ENCODE results near the gene UQCC3. TPM values are rescaled to one million over a fixed set of nuclear protein-coding genes. Genes with fewer than 3 reads are reported as not detected.

Gene UQCC3
- total RNA-seq, 1 experiment from 2014 or later: 7.7 TPM

Other genes with a start within 250 kb of the UQCC3 start
- gene AHNAK, start 124.9 kb upstream of the UQCC3 start, total RNA-seq (2014; rRNA removed; shearing (Covaris generic)): 92.3 and 107 TPM in 2 replicates
- gene EEF1G, start 97.8 kb upstream of the UQCC3 start, total RNA-seq (2014; rRNA removed; shearing (Covaris generic)): 1,694 and 1,735 TPM in 2 replicates
- gene TUT1, start 80.2 kb upstream of the UQCC3 start, total RNA-seq (2014; rRNA removed; shearing (Covaris generic)): 12.4 and 13.8 TPM in 2 replicates
- gene MTA2, start 69.8 kb upstream of the UQCC3 start, total RNA-seq (2014; rRNA removed; shearing (Covaris generic)): 123 and 124 TPM in 2 replicates
- gene EML3, start 58.9 kb upstream of the UQCC3 start, total RNA-seq (2014; rRNA removed; shearing (Covaris generic)): 18.0 and 19.3 TPM in 2 replicates
- 0.33 and 2.7 TPM in 2 replicates for gene ROM1, start 58.4 kb upstream of the UQCC3 start, total RNA-seq (2014; rRNA removed; shearing (Covaris generic))
- 15.0 and 17.9 TPM in 2 replicates for gene B3GAT3, start 49.7 kb upstream of the UQCC3 start, total RNA-seq (2014; rRNA removed; shearing (Covaris generic))
- 128 and 165 TPM in 2 replicates for gene GANAB, start 25.1 kb upstream of the UQCC3 start, total RNA-seq (2014; rRNA removed; shearing (Covaris generic))
- 15.4 TPM in 2 replicates for gene INTS5, start 18.4 kb upstream of the UQCC3 start, total RNA-seq (2014; rRNA removed; shearing (Covaris generic))
- 86.3 and 116 TPM in 2 replicates for gene C11orf98, start 6.5 kb upstream of the UQCC3 start, total RNA-seq (2014; rRNA removed; shearing (Covaris generic))
- 3.2 and 14.3 TPM in 2 replicates for gene CSKMT, start 6.4 kb upstream of the UQCC3 start, total RNA-seq (2014; rRNA removed; shearing (Covaris generic))
- 4.9 and 6.0 TPM in 2 replicates for gene LBHD1, start 594 bp downstream of the UQCC3 start, total RNA-seq (2014; rRNA removed; shearing (Covaris generic))
- 132 and 157 TPM in 2 replicates for gene UBXN1, start 7.4 kb downstream of the UQCC3 start, total RNA-seq (2014; rRNA removed; shearing (Covaris generic))
- 0.98 TPM in 1 of 2 replicates, not detected in the other for gene LRRN4CL, start 17.9 kb downstream of the UQCC3 start, total RNA-seq (2014; rRNA removed; shearing (Covaris generic))
- 56.9 and 79.5 TPM in 2 replicates for gene BSCL2, start 35.8 kb downstream of the UQCC3 start, total RNA-seq (2014; rRNA removed; shearing (Covaris generic))
- not detected in 2 replicates for gene GNG3, start 36.0 kb downstream of the UQCC3 start, total RNA-seq (2014; rRNA removed; shearing (Covaris generic))
- gene HNRNPUL2, start 55.8 kb downstream of the UQCC3 start, total RNA-seq (2014; rRNA removed; shearing (Covaris generic)): 6.8 and 8.2 TPM in 2 replicates
- gene TTC9C, start 56.8 kb downstream of the UQCC3 start, total RNA-seq (2014; rRNA removed; shearing (Covaris generic)): 36.7 and 51.0 TPM in 2 replicates
- gene ZBTB3, start 82.5 kb downstream of the UQCC3 start, total RNA-seq (2014; rRNA removed; shearing (Covaris generic)): 9.2 and 11.7 TPM in 2 replicates
- gene POLR2G, start 89.9 kb downstream of the UQCC3 start, total RNA-seq (2014; rRNA removed; shearing (Covaris generic)): 94.5 and 97.1 TPM in 2 replicates
- 18.3 and 27.4 TPM in 2 replicates for gene TAF6L, start 99.7 kb downstream of the UQCC3 start, total RNA-seq (2014; rRNA removed; shearing (Covaris generic))
- gene TMEM179B, start 115.7 kb downstream of the UQCC3 start, total RNA-seq (2014; rRNA removed; shearing (Covaris generic)): 40.8 and 64.5 TPM in 2 replicates
- gene TMEM223, start 120.3 kb downstream of the UQCC3 start, total RNA-seq (2014; rRNA removed; shearing (Covaris generic)): 23.2 and 32.2 TPM in 2 replicates
- gene NXF1, start 133.8 kb downstream of the UQCC3 start, total RNA-seq (2014; rRNA removed; shearing (Covaris generic)): 28.4 and 29.3 TPM in 2 replicates
- 26.0 and 28.2 TPM in 2 replicates for gene STX5, start 160.4 kb downstream of the UQCC3 start, total RNA-seq (2014; rRNA removed; shearing (Covaris generic))
- not detected in 2 replicates for gene TEX54, start 161.2 kb downstream of the UQCC3 start, total RNA-seq (2014; rRNA removed; shearing (Covaris generic))
- gene WDR74, start 167.9 kb downstream of the UQCC3 start, total RNA-seq (2014; rRNA removed; shearing (Covaris generic)): 147 and 152 TPM in 2 replicates
- gene SLC3A2, start 209.2 kb downstream of the UQCC3 start, total RNA-seq (2014; rRNA removed; shearing (Covaris generic)): 137 and 170 TPM in 2 replicates
- not detected in 2 replicates for gene CHRM1, start 249.7 kb downstream of the UQCC3 start, total RNA-seq (2014; rRNA removed; shearing (Covaris generic))